Breast epithelium (tissue), 3 donors: ENCODE data around the gene SLC2A11.

Experiments used
- CTCF ChIP-seq, 3 donors: fragments of 450-650 bp; IDR thresholded peaks; one replicate each; pipeline ENCODE4 v1.5.1; 2016 to 2017; ENCODE audit warnings: antibody characterized with exemption in 3 of 3, mild to moderate bottlenecking in 3 of 3, moderate library complexity in 3 of 3
- POLR2A ChIP-seq: fragments of 450-650 bp; IDR thresholded peaks from one replicate; pipeline ENCODE4 v1.6.1; 2016; ENCODE audit warnings: antibody characterized with exemption, mild to moderate bottlenecking, moderate library complexity

DNA sequence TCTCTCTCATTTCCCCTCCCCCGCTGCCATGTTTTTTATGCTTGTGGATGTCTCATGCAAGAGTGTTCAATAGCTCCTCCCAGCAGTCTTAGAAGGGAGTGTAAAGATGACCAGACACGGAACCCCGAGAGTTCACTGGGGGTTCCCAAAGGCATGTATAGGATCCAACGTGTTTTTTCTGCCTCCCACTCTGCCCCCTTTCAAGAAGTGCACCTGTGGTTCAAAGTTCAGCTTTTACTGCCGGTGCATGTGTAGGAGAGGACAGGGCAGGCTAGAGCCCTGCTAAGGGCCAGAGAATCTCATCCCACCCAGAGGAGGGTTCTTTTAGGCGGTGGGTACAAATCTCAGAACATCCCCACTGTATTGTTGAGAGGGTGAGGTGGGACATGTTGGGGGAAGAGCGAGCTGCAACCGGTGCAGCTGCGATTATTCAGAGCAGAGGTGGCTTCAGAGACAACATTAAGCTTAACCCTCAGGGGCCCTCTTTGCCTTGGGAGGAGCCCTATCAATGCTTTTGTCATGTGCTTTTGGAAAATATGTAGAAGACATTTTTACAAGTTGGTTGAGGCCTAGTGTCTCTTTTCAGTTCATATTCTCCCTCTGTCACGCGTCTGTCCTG, 51.0 kb downstream of the SLC2A11 start:
- TF ChIP-seq CTCF (IDR thresholded peaks at IDR 0.05) (no peak), POLR2A (no peak)
